ENCODE measurements around the gene CYP19A1.

DNA sequence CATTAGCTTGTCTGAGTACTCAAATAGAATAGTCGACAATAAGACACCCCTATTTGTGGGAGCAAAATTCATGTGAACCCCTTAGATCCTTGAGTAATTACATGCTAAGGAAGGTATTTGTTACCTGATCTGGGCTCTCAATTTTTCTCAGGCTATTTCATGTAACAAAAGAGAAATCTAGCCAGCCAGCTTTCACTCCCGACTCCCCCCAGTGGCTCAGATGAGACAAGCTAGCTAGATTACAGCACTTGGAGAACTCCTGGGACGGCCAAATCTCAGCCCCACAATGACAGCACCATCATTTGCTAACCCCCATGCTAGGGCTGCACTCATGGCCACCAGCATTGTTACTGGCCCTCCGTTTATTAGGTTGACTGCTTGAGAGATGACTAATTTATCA, 44.4 kb upstream of the CYP19A1 start:
- no peak for TF ChIP-seq POLR2A (IDR thresholded peaks at IDR 0.05; ENCODE audit: borderline replicate concordance, extremely low read depth, insufficient read depth, insufficient read length)
- TF ChIP-seq EZH2 (IDR thresholded peaks at IDR 0.05): no peak
- TF ChIP-seq, protein P1, sequence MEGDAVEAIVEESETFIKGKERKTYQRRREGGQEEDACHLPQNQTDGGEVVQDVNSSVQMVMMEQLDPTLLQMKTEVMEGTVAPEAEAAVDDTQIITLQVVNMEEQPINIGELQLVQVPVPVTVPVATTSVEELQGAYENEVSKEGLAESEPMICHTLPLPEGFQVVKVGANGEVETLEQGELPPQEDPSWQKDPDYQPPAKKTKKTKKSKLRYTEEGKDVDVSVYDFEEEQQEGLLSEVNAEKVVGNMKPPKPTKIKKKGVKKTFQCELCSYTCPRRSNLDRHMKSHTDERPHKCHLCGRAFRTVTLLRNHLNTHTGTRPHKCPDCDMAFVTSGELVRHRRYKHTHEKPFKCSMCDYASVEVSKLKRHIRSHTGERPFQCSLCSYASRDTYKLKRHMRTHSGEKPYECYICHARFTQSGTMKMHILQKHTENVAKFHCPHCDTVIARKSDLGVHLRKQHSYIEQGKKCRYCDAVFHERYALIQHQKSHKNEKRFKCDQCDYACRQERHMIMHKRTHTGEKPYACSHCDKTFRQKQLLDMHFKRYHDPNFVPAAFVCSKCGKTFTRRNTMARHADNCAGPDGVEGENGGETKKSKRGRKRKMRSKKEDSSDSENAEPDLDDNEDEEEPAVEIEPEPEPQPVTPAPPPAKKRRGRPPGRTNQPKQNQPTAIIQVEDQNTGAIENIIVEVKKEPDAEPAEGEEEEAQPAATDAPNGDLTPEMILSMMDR (IDR thresholded peaks at IDR 0.05 in 2 of 3, conservative IDR thresholded peaks at IDR 0.05 in 1 of 3; ENCODE audit: borderline replicate concordance in 1 of 3, insufficient read depth in 1 of 3, low read depth in 2 of 3, low read length in 2 of 3): peak; percentile 26 to 69 (median 59); a peak in 5 of 6 replicates
- TF ChIP-seq, protein P2, sequence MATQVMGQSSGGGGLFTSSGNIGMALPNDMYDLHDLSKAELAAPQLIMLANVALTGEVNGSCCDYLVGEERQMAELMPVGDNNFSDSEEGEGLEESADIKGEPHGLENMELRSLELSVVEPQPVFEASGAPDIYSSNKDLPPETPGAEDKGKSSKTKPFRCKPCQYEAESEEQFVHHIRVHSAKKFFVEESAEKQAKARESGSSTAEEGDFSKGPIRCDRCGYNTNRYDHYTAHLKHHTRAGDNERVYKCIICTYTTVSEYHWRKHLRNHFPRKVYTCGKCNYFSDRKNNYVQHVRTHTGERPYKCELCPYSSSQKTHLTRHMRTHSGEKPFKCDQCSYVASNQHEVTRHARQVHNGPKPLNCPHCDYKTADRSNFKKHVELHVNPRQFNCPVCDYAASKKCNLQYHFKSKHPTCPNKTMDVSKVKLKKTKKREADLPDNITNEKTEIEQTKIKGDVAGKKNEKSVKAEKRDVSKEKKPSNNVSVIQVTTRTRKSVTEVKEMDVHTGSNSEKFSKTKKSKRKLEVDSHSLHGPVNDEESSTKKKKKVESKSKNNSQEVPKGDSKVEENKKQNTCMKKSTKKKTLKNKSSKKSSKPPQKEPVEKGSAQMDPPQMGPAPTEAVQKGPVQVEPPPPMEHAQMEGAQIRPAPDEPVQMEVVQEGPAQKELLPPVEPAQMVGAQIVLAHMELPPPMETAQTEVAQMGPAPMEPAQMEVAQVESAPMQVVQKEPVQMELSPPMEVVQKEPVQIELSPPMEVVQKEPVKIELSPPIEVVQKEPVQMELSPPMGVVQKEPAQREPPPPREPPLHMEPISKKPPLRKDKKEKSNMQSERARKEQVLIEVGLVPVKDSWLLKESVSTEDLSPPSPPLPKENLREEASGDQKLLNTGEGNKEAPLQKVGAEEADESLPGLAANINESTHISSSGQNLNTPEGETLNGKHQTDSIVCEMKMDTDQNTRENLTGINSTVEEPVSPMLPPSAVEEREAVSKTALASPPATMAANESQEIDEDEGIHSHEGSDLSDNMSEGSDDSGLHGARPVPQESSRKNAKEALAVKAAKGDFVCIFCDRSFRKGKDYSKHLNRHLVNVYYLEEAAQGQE (IDR thresholded peaks at IDR 0.05; ENCODE audit: low read depth): no peak
- no peak for TF ChIP-seq POLR2AphosphoS5 (IDR thresholded peaks at IDR 0.05; ENCODE audit: low read depth, low read length)
